Smooth muscle cell (in vitro differentiated cells): ENCODE data around the gene MIOS. TPM values are rescaled to one million over a fixed set of nuclear protein-coding genes. Genes with fewer than 3 reads are reported as not detected.
"Not testable (repeated sequence)": the region's sequence is repeated elsewhere in the genome, so short reads cannot be mapped to it uniquely, and the experiment has no call there.

Source experiments
- DNase-seq: peaks from one replicate; lab custom pipeline; 2025; ENCODE audit not compliant: unreplicated experiment; lab: John Stamatoyannopoulos, UW
- H2AFZ ChIP-seq: fragments of 200-600 bp; sonication (generic); 2 replicates; pipeline ENCODE4 v1.6.0; 2016; ENCODE audit warnings: antibody characterized with exemption, low read depth, mild to moderate bottlenecking
- H3F3A ChIP-seq: fragments of 200-600 bp; sonication (generic); 2 replicates; pipeline ENCODE4 v1.6.0; 2017; ENCODE audit warnings: antibody characterized with exemption, low read depth
- H3K27ac ChIP-seq: fragments of 200-600 bp; sonication (generic); 2 replicates; pipeline ENCODE4 v1.5.1; 2016; ENCODE audit warnings: low read depth, mild to moderate bottlenecking
- H3K27me3 ChIP-seq: fragments of 200-600 bp; sonication (generic); 2 replicates; pipeline ENCODE4 v1.6.1; 2016; ENCODE audit warnings: low read depth, mild to moderate bottlenecking
- H3K36me3 ChIP-seq: fragments of 200-600 bp; sonication (generic); 2 replicates; pipeline ENCODE4 v1.5.1; 2016; ENCODE audit warnings: low read depth
- H3K4me1 ChIP-seq: fragments of 200-600 bp; sonication (generic); 2 replicates; pipeline ENCODE4 v1.5.1; 2016; ENCODE audit warnings: low read depth
- H3K4me2 ChIP-seq: fragments of 200-600 bp; sonication (generic); 2 replicates; pipeline ENCODE4 v1.6.0; 2016; ENCODE audit warnings: mild to moderate bottlenecking
- H3K4me3 ChIP-seq: fragments of 200-600 bp; sonication (generic); 2 replicates; pipeline ENCODE4 v1.5.1; 2016; ENCODE audit warnings: mild to moderate bottlenecking
- H3K79me2 ChIP-seq: fragments of 200-600 bp; sonication (generic); 2 replicates; pipeline ENCODE4 v1.6.0; 2016; ENCODE audit warnings: low read depth, mild to moderate bottlenecking
- H3K9ac ChIP-seq: fragments of 200-600 bp; sonication (generic); 2 replicates; pipeline ENCODE4 v1.6.0; 2016; ENCODE audit warnings: low read depth
- H3K9me3 ChIP-seq: fragments of 200-600 bp; sonication (generic); replicated peaks from 2 replicates; pipeline ENCODE4 v1.5.1; 2016; ENCODE audit warnings: low read depth
- H4K20me1 ChIP-seq: fragments of 200-600 bp; sonication (generic); 2 replicates; pipeline ENCODE4 v1.6.0; 2016; ENCODE audit warnings: low read depth
- WGBS: methylation state at CpG from one replicate; pipeline ENCODE4 v1.1.7; 2016; ENCODE audit warnings: low lambda C conversion rate; 5-methylcytosine and 5-hydroxymethylcytosine counted together
- polyA plus RNA-seq: library from polyadenylated mRNA; unstranded; fragments of >200 nt; fragmentation: Nextera tagmentation; extraction: Ambion mirVana; gene quantifications from 2 replicates; pipeline ENCODE4 v1.2.1, GENCODE V29; 2016
- total RNA-seq: library from RNA; depleted of rRNA; stranded (reverse); fragments of >200 nt; gene quantifications from 2 replicates; pipeline ENCODE4 v1.2.3, GENCODE V29; 2014
- TF ChIP-seq, protein P1 (sequence below): fragments of 200-600 bp; sonication (generic); IDR thresholded peaks from 2 replicates; pipeline ENCODE4 v1.5.1; 2017; ENCODE audit warnings: borderline replicate concordance, mild to moderate bottlenecking, antibody characterized with exemption; ENCODE audit not compliant: insufficient read depth, poor library complexity, severe bottlenecking

Gene MIOS
- total and polyA plus RNA-seq, 2 experiments from 2014 or later, result 10.3 to 25.9 TPM

DNA sequence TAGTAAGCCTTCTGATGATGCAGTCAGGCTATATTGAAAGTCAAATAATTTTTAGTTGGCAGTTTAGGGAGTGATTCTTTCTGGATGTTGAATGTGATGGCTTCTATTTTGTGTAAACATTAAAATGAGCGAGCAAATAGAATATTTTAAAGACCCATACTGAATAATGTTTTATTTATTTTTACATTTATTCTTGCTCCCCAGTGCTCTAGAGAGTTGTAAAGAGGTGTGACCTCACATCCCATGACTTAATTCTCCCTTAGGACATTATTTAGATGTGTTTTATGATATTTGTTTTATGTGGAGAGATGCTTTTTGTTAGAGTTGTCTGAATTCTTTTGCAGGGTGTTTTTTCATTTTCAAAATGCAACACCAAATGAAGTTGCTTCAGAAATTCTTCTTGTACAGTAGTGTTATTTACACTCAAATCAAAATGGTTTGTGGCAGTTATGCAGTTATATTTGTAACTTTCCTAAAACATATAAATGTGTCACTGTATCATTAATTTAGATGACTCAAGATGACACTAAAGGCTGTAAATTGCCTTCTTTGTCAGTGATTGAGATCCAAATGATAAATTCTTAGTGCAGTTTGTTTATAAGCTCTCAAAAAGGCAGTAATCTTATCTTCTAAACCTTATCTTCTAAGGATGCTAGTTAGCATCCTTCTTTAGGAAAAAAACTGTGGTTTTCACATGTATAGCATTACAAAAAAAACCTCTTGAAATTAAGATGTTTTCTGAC lies 86.3 kb downstream of the MIOS start:
- no peak overlapping the region for H3K4me2 ChIP-seq
- no peak for DNase-seq
- WGBS, result 92% methylated on average over 1 of the region's 1 CpG
- no peak overlapping the region for H3K9ac ChIP-seq
- H3F3A ChIP-seq, result peaks cover 14% of the 10 kb centered on the region
- TF ChIP-seq, protein P1, sequence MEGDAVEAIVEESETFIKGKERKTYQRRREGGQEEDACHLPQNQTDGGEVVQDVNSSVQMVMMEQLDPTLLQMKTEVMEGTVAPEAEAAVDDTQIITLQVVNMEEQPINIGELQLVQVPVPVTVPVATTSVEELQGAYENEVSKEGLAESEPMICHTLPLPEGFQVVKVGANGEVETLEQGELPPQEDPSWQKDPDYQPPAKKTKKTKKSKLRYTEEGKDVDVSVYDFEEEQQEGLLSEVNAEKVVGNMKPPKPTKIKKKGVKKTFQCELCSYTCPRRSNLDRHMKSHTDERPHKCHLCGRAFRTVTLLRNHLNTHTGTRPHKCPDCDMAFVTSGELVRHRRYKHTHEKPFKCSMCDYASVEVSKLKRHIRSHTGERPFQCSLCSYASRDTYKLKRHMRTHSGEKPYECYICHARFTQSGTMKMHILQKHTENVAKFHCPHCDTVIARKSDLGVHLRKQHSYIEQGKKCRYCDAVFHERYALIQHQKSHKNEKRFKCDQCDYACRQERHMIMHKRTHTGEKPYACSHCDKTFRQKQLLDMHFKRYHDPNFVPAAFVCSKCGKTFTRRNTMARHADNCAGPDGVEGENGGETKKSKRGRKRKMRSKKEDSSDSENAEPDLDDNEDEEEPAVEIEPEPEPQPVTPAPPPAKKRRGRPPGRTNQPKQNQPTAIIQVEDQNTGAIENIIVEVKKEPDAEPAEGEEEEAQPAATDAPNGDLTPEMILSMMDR, result no peak
- H3K9me3 ChIP-seq, result no peaks in the 10 kb centered on the region
- H2AFZ ChIP-seq, result no peak overlapping the region
- H3K27ac ChIP-seq, result no peak overlapping the region
- no peaks in the 10 kb centered on the region for H3K36me3 ChIP-seq
- no peak overlapping the region for H3K4me3 ChIP-seq
- H4K20me1 ChIP-seq, result peaks cover 5% of the 10 kb centered on the region
- H3K79me2 ChIP-seq, result peaks cover 51% of the 10 kb centered on the region
- H3K27me3 ChIP-seq, result no peaks in the 10 kb centered on the region
- H3K4me1 ChIP-seq, result peaks cover 4% of the 10 kb centered on the region

DNA sequence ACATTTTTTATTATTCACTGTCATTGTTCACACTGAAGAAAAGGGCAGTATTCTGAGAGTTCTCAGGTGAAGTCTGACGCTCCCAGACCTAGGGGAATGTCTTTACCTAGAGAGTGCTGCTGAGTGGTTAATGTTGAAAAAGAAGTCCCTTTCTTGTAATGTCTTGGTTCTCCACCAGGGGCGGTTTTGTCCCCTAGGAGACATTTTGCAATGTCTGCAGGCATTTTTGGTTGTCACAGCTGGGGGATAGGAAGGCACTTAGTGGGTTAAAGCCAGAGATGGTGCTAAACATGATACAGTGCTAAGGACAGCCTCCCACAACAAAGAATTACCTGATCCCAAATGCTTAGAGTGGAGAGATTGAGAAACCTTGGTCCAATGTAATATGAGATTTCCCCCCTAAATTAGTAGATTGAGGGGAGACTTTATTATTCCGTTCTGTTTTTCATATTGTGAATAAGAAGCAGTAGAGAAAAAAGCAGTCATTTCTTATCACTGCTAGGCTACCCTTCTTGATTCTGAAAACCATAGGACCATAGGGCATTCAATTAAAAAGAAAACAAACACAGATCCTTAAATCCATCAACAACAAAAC lies 87.0 kb downstream of the MIOS start:
- Histone ChIP-seq H3K4me2 (no peak overlapping the region), H3K27ac (peak overlapping the region; percentile 8), H3F3A (peaks cover 14% of the 10 kb centered on the region), H3K36me3 (no peaks in the 10 kb centered on the region), H3K27me3 (no peaks in the 10 kb centered on the region), H4K20me1 (peaks cover 5% of the 10 kb centered on the region), H2AFZ (no peak overlapping the region), H3K9me3 (no peaks in the 10 kb centered on the region), H3K4me3 (no peak overlapping the region), H3K9ac (no peak overlapping the region), H3K4me1 (peaks cover 4% of the 10 kb centered on the region), H3K79me2 (peaks cover 52% of the 10 kb centered on the region)
- WGBS, result 59% methylated on average over 3 of the region's 3 CpGs
- DNase-seq, result no peak
- TF ChIP-seq, protein P1, result peak; percentile 43

DNA sequence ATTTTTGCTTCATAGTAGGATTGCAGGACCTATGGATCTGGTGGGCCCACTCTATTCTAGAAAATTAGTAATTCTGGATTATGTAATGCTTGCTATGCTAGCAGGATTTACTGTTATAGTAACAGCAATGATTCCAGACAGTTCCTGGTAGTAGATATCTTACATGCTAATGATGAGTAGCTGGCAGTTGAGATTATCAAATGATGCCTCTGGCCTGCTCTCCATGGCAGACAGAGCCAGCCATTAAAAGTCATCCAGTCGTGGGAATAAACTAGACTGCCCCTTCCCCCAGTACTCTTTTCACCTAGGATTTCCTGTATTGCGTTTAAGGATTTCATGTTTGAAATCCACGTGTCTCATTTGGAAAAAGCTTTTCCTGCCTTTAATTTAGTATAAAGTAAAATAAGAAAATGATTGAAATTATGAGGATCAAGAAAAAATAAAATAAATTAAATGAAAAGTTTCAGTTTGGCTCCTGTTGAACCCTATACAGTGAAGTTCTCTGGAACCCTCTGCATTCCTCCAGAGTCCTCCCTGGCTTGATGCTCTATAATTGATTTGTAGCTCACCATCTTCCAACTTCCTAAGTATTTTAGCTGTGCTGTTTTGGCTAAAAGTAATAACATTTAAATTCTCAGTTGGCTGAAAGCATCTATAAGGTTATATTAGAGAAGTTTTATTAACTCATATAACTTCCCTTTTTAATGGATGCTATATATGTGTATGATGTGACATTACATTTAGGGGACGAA lies 88.5 kb downstream of the MIOS start:
- Histone ChIP-seq H3K4me2 (no peak overlapping the region), H3K27ac (peak overlapping the region; percentile 8), H3K4me1 (peaks cover 4% of the 10 kb centered on the region), H4K20me1 (no peaks in the 10 kb centered on the region), H3K9me3 (no peaks in the 10 kb centered on the region), H3K4me3 (no peak overlapping the region), H3K79me2 (peaks cover 49% of the 10 kb centered on the region), H3F3A (peaks cover 14% of the 10 kb centered on the region), H3K27me3 (no peaks in the 10 kb centered on the region), H3K9ac (no peak overlapping the region), H3K36me3 (no peaks in the 10 kb centered on the region), H2AFZ (no peak overlapping the region)
- no peak for DNase-seq
- 31% methylated on average over 4 of the region's 4 CpGs for WGBS
- TF ChIP-seq, protein P1, result no peak

DNA sequence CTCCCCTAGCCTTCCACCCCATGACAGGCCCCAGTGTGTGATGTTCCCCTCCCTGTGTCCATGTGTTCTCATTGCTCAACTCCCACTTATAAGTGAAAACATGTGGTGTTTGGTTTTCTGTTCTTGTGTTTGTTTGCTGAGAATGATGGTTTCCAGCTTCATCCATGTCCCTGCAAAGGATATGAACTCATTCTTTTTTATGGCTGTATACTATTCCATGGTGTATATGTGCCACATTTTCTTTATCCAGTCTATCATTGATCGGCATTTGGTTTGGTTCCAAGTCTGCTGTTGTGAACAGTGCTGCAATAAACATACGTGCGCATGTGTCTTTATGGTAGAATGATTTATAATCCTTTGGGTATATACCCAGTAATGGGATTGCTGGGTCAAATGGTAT lies 89.8 kb downstream of the MIOS start:
- not testable (repeated sequence) for H3K9ac ChIP-seq, H3K27ac ChIP-seq, H3K27me3 ChIP-seq, H3K4me3 ChIP-seq, H3K36me3 ChIP-seq, DNase-seq, H3F3A ChIP-seq, H2AFZ ChIP-seq, H3K4me1 ChIP-seq, H3K9me3 ChIP-seq, H3K4me2 ChIP-seq, H4K20me1 ChIP-seq
- H3K79me2 ChIP-seq, result peaks cover 46% of the 10 kb centered on the region
- WGBS, result 97% methylated on average over 3 of the region's 3 CpGs
